ENCODE data around the gene AMPD2. TPM values are rescaled to one million over a fixed set of nuclear protein-coding genes. Genes with fewer than 3 reads are reported as not detected.

The AMPD2 gene
- total RNA-seq, 1 donor: 59.4 TPM

GRCh38 chr1:109661391-109661790 is 41.8 kb downstream of the AMPD2 start:
- Histone ChIP-seq H3K4me3 (ENCODE audit: insufficient read depth, low read length) (no peak overlapping the region), H4K20me1 (ENCODE audit: insufficient read depth, low read length) (no peaks in the 10 kb centered on the region), H3K9me3 (ENCODE audit: low read depth, low read length) (no peaks in the 10 kb centered on the region), H3K79me2 (ENCODE audit: insufficient read depth, low read length) (no peaks in the 10 kb centered on the region), H3K4me2 (ENCODE audit: insufficient read depth, low read length) (no peak overlapping the region), H3K27ac (ENCODE audit: low read depth, low read length) (no peak overlapping the region), H3K36me3 (ENCODE audit: insufficient read depth, low read length) (no peaks in the 10 kb centered on the region), H3K27me3 (ENCODE audit: insufficient read depth, low read length) (no peaks in the 10 kb centered on the region), H2AFZ (ENCODE audit: low read length) (no peak overlapping the region), H3K4me1 (ENCODE audit: insufficient read depth, low read length) (peaks cover 5% of the 10 kb centered on the region)
- no peak for DNase-seq (ENCODE audit: insufficient read length, low spot score, missing footprints)
- TF ChIP-seq CTCF (IDR thresholded peaks at IDR 0.05; ENCODE audit: extremely low read depth, low read depth, low read length): no peak

DNA sequence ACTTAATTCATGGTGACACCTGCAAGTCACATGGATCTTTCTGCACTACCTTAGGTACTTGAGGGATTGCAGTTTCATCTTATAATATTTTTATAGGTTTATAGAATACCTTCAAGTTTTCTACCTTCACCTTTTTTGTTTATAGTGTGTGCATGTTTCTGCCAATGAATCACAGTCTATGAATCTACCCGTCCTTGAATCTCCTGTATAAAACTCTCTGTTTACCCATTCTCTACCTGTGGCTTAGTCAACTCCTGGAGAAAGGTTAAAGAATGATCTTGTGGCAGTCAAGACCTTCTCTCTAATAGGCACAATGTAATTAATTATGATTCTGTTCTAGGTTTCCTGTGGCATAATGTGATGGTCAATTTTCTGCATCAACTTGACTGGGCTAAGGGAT is 45.0 kb downstream of the AMPD2 start:
- no peak for TF ChIP-seq CTCF (IDR thresholded peaks at IDR 0.05; ENCODE audit: extremely low read depth, low read depth, low read length)
- Histone ChIP-seq H3K27me3 (ENCODE audit: insufficient read depth, low read length) (no peaks in the 10 kb centered on the region), H3K4me1 (ENCODE audit: insufficient read depth, low read length) (peaks cover 11% of the 10 kb centered on the region), H3K27ac (ENCODE audit: low read depth, low read length) (no peak overlapping the region), H3K4me2 (ENCODE audit: insufficient read depth, low read length) (no peak overlapping the region), H3K36me3 (ENCODE audit: insufficient read depth, low read length) (no peaks in the 10 kb centered on the region), H4K20me1 (ENCODE audit: insufficient read depth, low read length) (no peaks in the 10 kb centered on the region), H2AFZ (ENCODE audit: low read length) (no peak overlapping the region), H3K79me2 (ENCODE audit: insufficient read depth, low read length) (no peaks in the 10 kb centered on the region), H3K4me3 (ENCODE audit: insufficient read depth, low read length) (no peak overlapping the region), H3K9me3 (ENCODE audit: low read depth, low read length) (no peaks in the 10 kb centered on the region)
- no peak for DNase-seq (ENCODE audit: insufficient read length, low spot score, missing footprints)

DNA sequence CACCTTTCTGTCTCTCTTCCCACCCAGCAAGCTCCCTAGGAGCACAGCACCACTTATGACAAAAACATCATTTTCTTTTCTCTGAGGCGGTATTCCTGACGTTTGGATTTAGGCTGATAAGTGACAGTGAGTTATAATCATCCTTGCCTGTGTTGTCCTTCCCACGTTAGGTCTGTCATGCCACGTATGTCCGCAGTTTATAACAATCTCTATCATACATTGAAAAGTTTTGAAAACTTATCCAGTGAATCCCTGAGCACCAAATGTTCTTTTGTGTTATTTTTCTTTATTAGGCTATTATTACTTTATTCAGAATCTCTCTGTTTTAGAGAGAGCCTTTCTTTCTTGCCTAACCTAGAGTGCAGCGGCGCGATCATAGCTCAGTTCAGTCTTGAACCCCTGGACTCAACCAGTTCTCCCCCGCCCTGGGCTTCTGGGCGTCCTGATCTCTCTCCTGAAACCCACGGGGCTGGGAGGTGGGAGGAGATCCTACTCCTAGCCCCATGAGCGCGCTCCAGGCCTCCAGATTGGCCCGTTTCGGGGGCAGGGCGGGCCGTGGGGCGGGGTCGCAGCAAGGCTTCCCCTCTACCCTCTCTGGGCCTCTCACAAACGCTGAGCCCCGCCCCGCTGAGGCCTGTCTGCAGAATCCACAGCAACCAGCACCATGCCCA is 48.0 kb downstream of the AMPD2 start, which contains the start of gene GSTM2:
TSS of gene GSTM2 (plus strand) at position 606 of the 671 bp plus-strand sequence. CDS start at position 665, 59 bp downstream.
- no peaks in the 10 kb centered on the region for H3K9me3 ChIP-seq (ENCODE audit: low read depth, low read length)
- no peak for TF ChIP-seq CTCF (IDR thresholded peaks at IDR 0.05; ENCODE audit: extremely low read depth, low read depth, low read length)
- peak within 1 kb of the TSS; percentile 5 for H3K27ac ChIP-seq (ENCODE audit: low read depth, low read length)
- H3K79me2 ChIP-seq (ENCODE audit: insufficient read depth, low read length): no peaks in the 10 kb centered on the region
- H3K4me1 ChIP-seq (ENCODE audit: insufficient read depth, low read length): peaks cover 11% of the 10 kb centered on the region
- H3K27me3 ChIP-seq (ENCODE audit: insufficient read depth, low read length): no peaks in the 10 kb centered on the region
- peak within 1 kb of the TSS; percentile 78 for H3K4me2 ChIP-seq (ENCODE audit: insufficient read depth, low read length)
- peak within 1 kb of the TSS; percentile 83 for H2AFZ ChIP-seq (ENCODE audit: low read length)
- peaks cover 4% of the 10 kb centered on the region for H3K36me3 ChIP-seq (ENCODE audit: insufficient read depth, low read length)
- H3K4me3 ChIP-seq (ENCODE audit: insufficient read depth, low read length): peak within 1 kb of the TSS; percentile 73
- H4K20me1 ChIP-seq (ENCODE audit: insufficient read depth, low read length): no peaks in the 10 kb centered on the region
- peak; percentile 98 for DNase-seq (ENCODE audit: insufficient read length, low spot score, missing footprints)

- DNase-seq (ENCODE audit: insufficient read length, low spot score, missing footprints): no peak
- no peak overlapping the region for H3K27ac ChIP-seq (ENCODE audit: low read depth, low read length)
- peak overlapping the region; percentile 73 for H3K4me3 ChIP-seq (ENCODE audit: insufficient read depth, low read length)
- peaks cover 4% of the 10 kb centered on the region for H3K36me3 ChIP-seq (ENCODE audit: insufficient read depth, low read length)
- no peak for TF ChIP-seq CTCF (IDR thresholded peaks at IDR 0.05; ENCODE audit: extremely low read depth, low read depth, low read length)
- H3K4me2 ChIP-seq (ENCODE audit: insufficient read depth, low read length): peak overlapping the region; percentile 78
- no peaks in the 10 kb centered on the region for H3K27me3 ChIP-seq (ENCODE audit: insufficient read depth, low read length)
- no peaks in the 10 kb centered on the region for H3K9me3 ChIP-seq (ENCODE audit: low read depth, low read length)
- H4K20me1 ChIP-seq (ENCODE audit: insufficient read depth, low read length): no peaks in the 10 kb centered on the region
- no peaks in the 10 kb centered on the region for H3K79me2 ChIP-seq (ENCODE audit: insufficient read depth, low read length)
- peaks cover 11% of the 10 kb centered on the region for H3K4me1 ChIP-seq (ENCODE audit: insufficient read depth, low read length)
- H2AFZ ChIP-seq (ENCODE audit: low read length): peak overlapping the region; percentile 83
Measured at GRCh38 chr1:109668123-109668775, 48.6 kb downstream of the AMPD2 start.
